Body of pancreas (tissue), 4 donors: ENCODE data around the gene ZNF507. TPM values are rescaled to one million over a fixed set of nuclear protein-coding genes. Genes with fewer than 3 reads are reported as not detected.

Experiments
- ATAC-seq: fragments of 150-250 bp; one replicate; pipeline ENCODE4 v1.9.1; 2016
- DNase-seq, 4 donors: peaks; one replicate each; pipeline ENCODE4 v3.0.0-alpha.2; 2019
- H3K27ac ChIP-seq, 4 donors: fragments of 200-600 bp; sonication (generic); 1 replicate in 3 of 4; 2 replicates in 1 of 4; pipeline versions ENCODE4 v1.5.1 to v1.6.1; 2016 to 2019; ENCODE audit warnings: mild to moderate bottlenecking in 1 of 4, mixed read lengths in 1 of 4, moderate library complexity in 1 of 4
- H3K27me3 ChIP-seq, 2 donors: fragments of 200-600 bp; sonication (generic); one replicate each; pipeline ENCODE4 v1.6.0; 2016; ENCODE audit warnings: mild to moderate bottlenecking in 1 of 2
- H3K36me3 ChIP-seq, 2 donors: fragments of 200-600 bp; sonication (generic); replicated peaks in 1 of 2; 2 replicates each; pipeline ENCODE4 v1.5.1; 2016; ENCODE audit warnings: low read depth in 2 of 2; ENCODE audit not compliant: insufficient read depth in 1 of 2
- H3K4me1 ChIP-seq: fragments of 200-600 bp; sonication (generic); one replicate; pipeline ENCODE4 v1.6.0; 2016
- H3K4me3 ChIP-seq, 2 donors: fragments of 200-600 bp; sonication (generic); 1 replicate in 1 of 2; 2 replicates in 1 of 2; pipeline ENCODE4 v1.5.1; 2016 to 2019
- H3K9me3 ChIP-seq, 3 donors: fragments of 200-600 bp; sonication (generic); 1 replicate in 2 of 3; 2 replicates in 1 of 3; pipeline ENCODE4 v1.5.1; 2016
- POLR2A ChIP-seq, 3 donors: fragments of 450-650 bp; IDR thresholded peaks; one replicate each; pipeline ENCODE4 v1.6.1; 2016; ENCODE audit warnings: antibody characterized with exemption in 3 of 3, mild to moderate bottlenecking in 2 of 3
- WGBS, 2 donors: methylation state at CpG; one replicate each; pipeline ENCODE4 v1.1.5; 2017; 5-methylcytosine and 5-hydroxymethylcytosine counted together
- intact Hi-C: fragments of 100-400 bp; cut with DNase I; formaldehyde crosslinking; loops from one replicate; pipeline ENCODE4 v1.15.1; 2023
- total RNA-seq, 2 donors: library from RNA; depleted of rRNA; stranded (reverse); fragments of >200 nt; gene quantifications; one replicate each; pipeline ENCODE4 v1.1.0, GENCODE V29; 2016
- TF ChIP-seq, protein P1 (sequence below), 7 experiments: fragments of 450-650 bp in 4 of 7; fragments of 200-600 bp in 3 of 7; sonication (generic) in 3 of 7; IDR thresholded peaks; one replicate each; pipeline ENCODE4 v1.5.1; 2016 to 2019; ENCODE audit warnings: antibody characterized with exemption in 7 of 7

ZNF507 gene
- total RNA-seq, 2 donors from 2014 or later = 14.2 to 19.7 TPM

DNA sequence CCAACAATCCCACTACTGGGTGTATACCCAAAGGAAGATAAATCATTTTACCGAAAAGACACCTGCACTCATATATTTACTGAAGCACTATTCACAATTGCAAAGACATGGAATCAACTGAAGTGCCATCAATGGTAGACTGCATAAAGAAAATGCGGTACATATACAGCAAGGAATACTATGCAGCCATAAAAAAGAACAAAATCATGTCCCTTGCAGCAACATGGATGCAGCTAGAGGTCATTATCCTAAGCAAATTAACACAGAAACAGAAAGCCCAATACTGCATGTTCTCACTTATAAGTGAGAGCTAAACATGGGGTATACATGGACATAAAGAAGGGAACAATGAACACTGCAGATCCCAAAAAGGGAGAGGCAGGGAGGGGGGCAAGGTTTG lies 2.7 kb upstream of the ZNF507 start:
- DNase-seq = no peak
- 77 to 92% methylated on average over 2 of the region's 2 CpGs for WGBS, 2 donors
- H3K4me3 ChIP-seq = no peak overlapping the region
- TF ChIP-seq, protein P1, sequence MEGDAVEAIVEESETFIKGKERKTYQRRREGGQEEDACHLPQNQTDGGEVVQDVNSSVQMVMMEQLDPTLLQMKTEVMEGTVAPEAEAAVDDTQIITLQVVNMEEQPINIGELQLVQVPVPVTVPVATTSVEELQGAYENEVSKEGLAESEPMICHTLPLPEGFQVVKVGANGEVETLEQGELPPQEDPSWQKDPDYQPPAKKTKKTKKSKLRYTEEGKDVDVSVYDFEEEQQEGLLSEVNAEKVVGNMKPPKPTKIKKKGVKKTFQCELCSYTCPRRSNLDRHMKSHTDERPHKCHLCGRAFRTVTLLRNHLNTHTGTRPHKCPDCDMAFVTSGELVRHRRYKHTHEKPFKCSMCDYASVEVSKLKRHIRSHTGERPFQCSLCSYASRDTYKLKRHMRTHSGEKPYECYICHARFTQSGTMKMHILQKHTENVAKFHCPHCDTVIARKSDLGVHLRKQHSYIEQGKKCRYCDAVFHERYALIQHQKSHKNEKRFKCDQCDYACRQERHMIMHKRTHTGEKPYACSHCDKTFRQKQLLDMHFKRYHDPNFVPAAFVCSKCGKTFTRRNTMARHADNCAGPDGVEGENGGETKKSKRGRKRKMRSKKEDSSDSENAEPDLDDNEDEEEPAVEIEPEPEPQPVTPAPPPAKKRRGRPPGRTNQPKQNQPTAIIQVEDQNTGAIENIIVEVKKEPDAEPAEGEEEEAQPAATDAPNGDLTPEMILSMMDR (IDR thresholded peaks at IDR 0.05) = no peak
- TF ChIP-seq POLR2A (IDR thresholded peaks at IDR 0.05) = no peak
- no peak for ATAC-seq
- no peak overlapping the region for H3K27ac ChIP-seq
- intact Hi-C loops = no loop called here
- no peaks in the 10 kb centered on the region for H3K36me3 ChIP-seq
- H3K27me3 ChIP-seq = no peaks in the 10 kb centered on the region
- peaks cover 18% of the 10 kb centered on the region for H3K4me1 ChIP-seq
- no peaks in the 10 kb centered on the region for H3K9me3 ChIP-seq

DNA sequence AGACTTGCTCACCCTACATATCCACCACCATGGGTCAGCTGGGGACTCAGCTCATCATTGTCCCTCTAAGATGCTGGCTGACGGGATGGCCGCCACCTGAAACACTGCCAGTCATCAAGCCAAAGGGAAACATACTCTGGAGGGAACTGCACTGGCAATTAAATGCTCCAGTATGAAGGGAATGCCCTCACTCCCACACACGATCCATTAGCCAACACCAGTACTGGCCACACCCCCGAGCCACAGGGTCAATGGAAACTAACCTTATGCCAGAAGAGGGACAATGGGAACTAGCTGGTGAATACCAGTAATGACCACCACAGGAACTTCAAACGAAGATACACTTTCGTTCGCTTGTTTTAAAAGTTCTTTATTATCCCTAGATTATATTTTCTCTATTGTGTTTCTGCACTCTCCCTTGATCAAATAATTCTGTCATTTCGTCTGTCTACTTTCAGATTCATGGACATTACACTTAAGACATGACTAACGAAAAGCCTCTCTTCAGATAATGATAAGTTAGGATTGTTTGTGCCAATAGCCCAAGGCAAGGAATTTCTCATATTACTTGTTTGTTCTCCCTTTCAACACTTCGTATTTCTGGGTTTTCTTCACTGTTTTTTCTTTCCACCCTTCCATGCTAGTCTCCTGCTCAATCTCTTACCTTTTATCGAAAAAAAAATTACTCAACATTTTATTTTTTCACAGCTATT lies 1.7 kb upstream of the ZNF507 start:
- 70% methylated on average over 11 of the region's 11 CpGs for WGBS, 2 donors
- intact Hi-C loops = no loop called here
- Histone ChIP-seq H3K36me3 (no peaks in the 10 kb centered on the region), H3K27ac (no peak overlapping the region), H3K4me1 (peaks cover 22% of the 10 kb centered on the region), H3K9me3 (no peaks in the 10 kb centered on the region), H3K4me3 (no peak overlapping the region), H3K27me3 (no peaks in the 10 kb centered on the region)
- DNase-seq = no peak
- no peak for ATAC-seq
- no peak for TF ChIP-seq POLR2A (IDR thresholded peaks at IDR 0.05)
- TF ChIP-seq, protein P1 (IDR thresholded peaks at IDR 0.05) = no peak

DNA sequence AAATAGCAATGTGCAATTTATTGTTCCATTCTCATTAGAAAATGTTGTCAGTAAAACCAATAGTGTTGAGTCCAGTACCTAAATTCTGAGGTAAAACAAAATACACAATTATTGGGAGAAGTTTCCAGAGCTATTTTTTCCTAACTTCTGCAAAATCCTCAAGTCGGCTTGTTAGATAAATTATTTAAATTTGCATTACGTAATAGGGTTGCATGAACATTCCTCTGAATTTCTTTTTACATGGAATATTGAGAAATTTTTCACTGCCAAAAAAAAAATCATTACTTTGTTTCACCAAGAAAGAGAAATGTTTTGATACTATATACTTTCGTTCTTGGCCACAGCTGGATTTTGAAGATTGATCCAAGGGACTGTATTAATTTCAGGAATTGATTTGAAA lies 1.5 kb downstream of the ZNF507 start:
- no peaks in the 10 kb centered on the region for H3K27me3 ChIP-seq
- 18 to 25% methylated on average over 3 of the region's 3 CpGs for WGBS, 2 donors
- H3K4me1 ChIP-seq = peaks cover 43% of the 10 kb centered on the region
- ATAC-seq (no peak), DNase-seq (no peak)
- no peaks in the 10 kb centered on the region for H3K36me3 ChIP-seq
- no peak overlapping the region for H3K4me3 ChIP-seq
- H3K27ac ChIP-seq = peak overlapping the region in 1 of 4 donors; percentile 78
- H3K9me3 ChIP-seq = no peaks in the 10 kb centered on the region
- TF ChIP-seq POLR2A (IDR thresholded peaks at IDR 0.05) = no peak
- TF ChIP-seq, protein P1 (IDR thresholded peaks at IDR 0.05) = no peak
- intact Hi-C loops = no loop called here

DNA sequence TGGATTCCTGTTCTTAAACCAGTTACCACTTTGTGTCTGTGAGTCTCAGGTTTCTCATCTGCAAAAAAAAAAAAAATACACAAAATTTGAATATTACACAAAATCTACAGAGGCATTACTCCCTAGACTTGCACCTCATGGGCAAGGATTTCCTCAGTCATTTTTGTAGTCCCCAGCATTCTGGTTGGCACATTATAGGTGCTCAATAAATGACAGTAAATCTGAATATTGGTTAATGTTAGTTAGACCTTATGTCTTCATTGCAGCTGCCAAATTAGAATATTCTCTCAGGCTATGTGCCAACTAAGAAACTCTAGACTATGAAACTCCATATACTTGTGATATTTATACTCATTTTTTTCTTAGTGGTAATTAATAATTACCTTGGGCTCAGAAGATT lies 2.2 kb downstream of the ZNF507 start:
- no peak overlapping the region for H3K4me3 ChIP-seq
- no peaks in the 10 kb centered on the region for H3K27me3 ChIP-seq
- ATAC-seq (no peak), DNase-seq (no peak)
- intact Hi-C loops = no loop called here
- no peaks in the 10 kb centered on the region for H3K36me3 ChIP-seq
- TF ChIP-seq, protein P1 (IDR thresholded peaks at IDR 0.05) = no peak
- no peak for TF ChIP-seq POLR2A (IDR thresholded peaks at IDR 0.05)
- no peaks in the 10 kb centered on the region for H3K9me3 ChIP-seq
- H3K4me1 ChIP-seq = peaks cover 43% of the 10 kb centered on the region
- H3K27ac ChIP-seq = no peak overlapping the region

GRCh38 chr19:32349051-32349450 lies 3.6 kb downstream of the ZNF507 start:
- DNase-seq (no peak), ATAC-seq (no peak)
- Histone ChIP-seq H3K27me3 (no peaks in the 10 kb centered on the region), H3K4me3 (no peak overlapping the region), H3K4me1 (peaks cover 43% of the 10 kb centered on the region), H3K27ac (no peak overlapping the region), H3K36me3 (peaks cover 10 to 12% of the 10 kb centered on the region in 2 donors), H3K9me3 (no peaks in the 10 kb centered on the region)
- intact Hi-C loops = no loop called here
- TF ChIP-seq, protein P1 (IDR thresholded peaks at IDR 0.05) = no peak
- no peak for TF ChIP-seq POLR2A (IDR thresholded peaks at IDR 0.05)
- WGBS, 2 donors = 60 to 80% methylated on average over 1 of the region's 1 CpG
